ENCODE measurements around the gene FKBP15. TPM values are rescaled to one million over a fixed set of nuclear protein-coding genes. Genes with fewer than 3 reads are reported as not detected.

Gene FKBP15
- total RNA-seq, 1 donor from 2014 or later = 26.4 TPM

GRCh38 chr9:113163001-113163400 lies 58.1 kb downstream of the FKBP15 start:
- H3K4me3 ChIP-seq (ENCODE audit: insufficient read depth, low read depth, low read length) = no peak overlapping the region
- Mint-ChIP-seq H3K9me3 (ENCODE audit: unreplicated experiment) (no peaks in the 10 kb centered on the region), H3K36me3 (ENCODE audit: low read depth, unreplicated experiment) (peaks cover 42% of the 10 kb centered on the region), H3K27ac (ENCODE audit: unreplicated experiment) (no peak overlapping the region), H3K4me1 (ENCODE audit: low read depth, unreplicated experiment) (peaks cover 10% of the 10 kb centered on the region), H3K4me3 (ENCODE audit: unreplicated experiment) (no peak overlapping the region), H3K27me3 (ENCODE audit: low read depth, unreplicated experiment) (no peaks in the 10 kb centered on the region)
- TF ChIP-seq, protein P1, sequence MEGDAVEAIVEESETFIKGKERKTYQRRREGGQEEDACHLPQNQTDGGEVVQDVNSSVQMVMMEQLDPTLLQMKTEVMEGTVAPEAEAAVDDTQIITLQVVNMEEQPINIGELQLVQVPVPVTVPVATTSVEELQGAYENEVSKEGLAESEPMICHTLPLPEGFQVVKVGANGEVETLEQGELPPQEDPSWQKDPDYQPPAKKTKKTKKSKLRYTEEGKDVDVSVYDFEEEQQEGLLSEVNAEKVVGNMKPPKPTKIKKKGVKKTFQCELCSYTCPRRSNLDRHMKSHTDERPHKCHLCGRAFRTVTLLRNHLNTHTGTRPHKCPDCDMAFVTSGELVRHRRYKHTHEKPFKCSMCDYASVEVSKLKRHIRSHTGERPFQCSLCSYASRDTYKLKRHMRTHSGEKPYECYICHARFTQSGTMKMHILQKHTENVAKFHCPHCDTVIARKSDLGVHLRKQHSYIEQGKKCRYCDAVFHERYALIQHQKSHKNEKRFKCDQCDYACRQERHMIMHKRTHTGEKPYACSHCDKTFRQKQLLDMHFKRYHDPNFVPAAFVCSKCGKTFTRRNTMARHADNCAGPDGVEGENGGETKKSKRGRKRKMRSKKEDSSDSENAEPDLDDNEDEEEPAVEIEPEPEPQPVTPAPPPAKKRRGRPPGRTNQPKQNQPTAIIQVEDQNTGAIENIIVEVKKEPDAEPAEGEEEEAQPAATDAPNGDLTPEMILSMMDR (IDR thresholded peaks at IDR 0.05; ENCODE audit: insufficient read depth, low read depth, low read length) = no peak
- TF ChIP-seq EZH2 (IDR thresholded peaks at IDR 0.05; ENCODE audit: insufficient read depth, low read length) = no peak
- H3K79me2 ChIP-seq (ENCODE audit: insufficient read depth, low read length) = no peaks in the 10 kb centered on the region
- no peak overlapping the region for H3K27ac ChIP-seq (ENCODE audit: low read depth, low read length)
- DNase-seq (ENCODE audit: low read depth) (no peak), FAIRE-seq (no peak)
- H3K4me1 ChIP-seq (ENCODE audit: insufficient read depth, low read length) = peaks cover 11% of the 10 kb centered on the region
- no peak overlapping the region for H2AFZ ChIP-seq (ENCODE audit: low read depth, low read length)
- H3K9ac ChIP-seq (ENCODE audit: low read length) = no peak overlapping the region
- no peaks in the 10 kb centered on the region for H3K9me3 ChIP-seq (ENCODE audit: insufficient read depth, low read depth, low read length)
- H3K36me3 ChIP-seq (ENCODE audit: insufficient read depth, low read length) = peaks cover 18% of the 10 kb centered on the region
- H3K4me2 ChIP-seq (ENCODE audit: low read length) = no peak overlapping the region
- no peaks in the 10 kb centered on the region for H3K27me3 ChIP-seq (ENCODE audit: insufficient read depth, low read length)
- H4K20me1 ChIP-seq (ENCODE audit: insufficient read depth, low read length) = peaks cover 6% of the 10 kb centered on the region

DNA sequence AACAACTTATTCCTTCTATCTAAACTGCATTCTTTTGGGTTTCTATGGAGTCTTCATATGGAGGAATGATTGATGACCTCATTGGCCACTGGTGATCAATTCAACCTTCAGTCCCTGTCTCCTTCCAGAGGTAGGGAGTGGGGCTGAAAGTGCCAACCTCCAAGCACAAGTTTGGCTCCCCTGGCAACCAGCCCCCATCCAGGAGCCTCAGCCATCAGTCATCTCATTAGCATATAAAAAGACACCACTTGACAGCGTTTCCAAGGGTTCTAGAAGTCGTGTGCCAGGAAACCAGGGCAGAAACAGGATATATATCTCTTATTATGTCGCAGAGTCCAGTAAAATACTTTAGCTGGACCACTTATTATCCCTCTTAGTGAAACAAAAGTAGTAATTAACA lies 60.5 kb downstream of the FKBP15 start:
- Histone ChIP-seq H4K20me1 (ENCODE audit: insufficient read depth, low read length) (peaks cover 3% of the 10 kb centered on the region), H3K4me3 (ENCODE audit: insufficient read depth, low read depth, low read length) (no peak overlapping the region), H3K4me1 (ENCODE audit: insufficient read depth, low read length) (peaks cover 11% of the 10 kb centered on the region), H3K9me3 (ENCODE audit: insufficient read depth, low read depth, low read length) (no peaks in the 10 kb centered on the region), H3K79me2 (ENCODE audit: insufficient read depth, low read length) (no peaks in the 10 kb centered on the region), H3K27ac (ENCODE audit: low read depth, low read length) (no peak overlapping the region), H2AFZ (ENCODE audit: low read depth, low read length) (no peak overlapping the region), H3K9ac (ENCODE audit: low read length) (no peak overlapping the region), H3K27me3 (ENCODE audit: insufficient read depth, low read length) (no peaks in the 10 kb centered on the region), H3K36me3 (ENCODE audit: insufficient read depth, low read length) (peaks cover 7% of the 10 kb centered on the region), H3K4me2 (ENCODE audit: low read length) (no peak overlapping the region)
- H3K27ac Mint-ChIP-seq (ENCODE audit: unreplicated experiment) = no peak overlapping the region
- H3K9me3 Mint-ChIP-seq (ENCODE audit: unreplicated experiment) = no peaks in the 10 kb centered on the region
- H3K4me3 Mint-ChIP-seq (ENCODE audit: unreplicated experiment) = no peak overlapping the region
- no peak for DNase-seq (ENCODE audit: low read depth)
- FAIRE-seq = no peak
- TF ChIP-seq, protein P1 (IDR thresholded peaks at IDR 0.05; ENCODE audit: insufficient read depth, low read depth, low read length) = no peak
- TF ChIP-seq EZH2 (IDR thresholded peaks at IDR 0.05; ENCODE audit: insufficient read depth, low read length) = no peak
- peaks cover 42% of the 10 kb centered on the region for H3K36me3 Mint-ChIP-seq (ENCODE audit: low read depth, unreplicated experiment)
- peaks cover 18% of the 10 kb centered on the region for H3K4me1 Mint-ChIP-seq (ENCODE audit: low read depth, unreplicated experiment)
- no peaks in the 10 kb centered on the region for H3K27me3 Mint-ChIP-seq (ENCODE audit: low read depth, unreplicated experiment)

DNA sequence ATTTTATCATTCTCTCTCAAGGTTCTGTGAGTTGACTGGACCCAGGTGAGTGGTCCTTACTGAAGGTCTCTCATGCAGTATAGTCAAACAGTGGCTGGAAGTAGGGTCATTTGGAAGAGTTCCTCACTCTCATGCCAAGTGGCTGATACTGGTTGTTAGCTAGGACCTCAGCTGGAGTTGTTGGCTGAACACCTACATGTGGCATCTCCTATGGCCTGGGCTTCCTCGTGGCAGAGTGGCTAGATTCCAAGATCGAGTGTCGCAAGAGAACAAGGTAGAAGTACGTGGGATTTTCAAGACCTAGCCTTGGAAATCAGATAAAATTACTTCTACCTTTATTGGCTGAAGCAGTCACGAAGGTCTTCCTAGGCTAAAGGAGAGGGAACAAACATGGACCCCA lies 62.6 kb downstream of the FKBP15 start:
- TF ChIP-seq, protein P1 (IDR thresholded peaks at IDR 0.05; ENCODE audit: insufficient read depth, low read depth, low read length) = no peak
- TF ChIP-seq EZH2 (IDR thresholded peaks at IDR 0.05; ENCODE audit: insufficient read depth, low read length) = no peak
- H3K9me3 ChIP-seq (ENCODE audit: insufficient read depth, low read depth, low read length) = no peaks in the 10 kb centered on the region
- no peaks in the 10 kb centered on the region for H3K27me3 ChIP-seq (ENCODE audit: insufficient read depth, low read length)
- H3K4me1 ChIP-seq (ENCODE audit: insufficient read depth, low read length) = peaks cover 8% of the 10 kb centered on the region
- Mint-ChIP-seq H3K9me3 (ENCODE audit: unreplicated experiment) (no peaks in the 10 kb centered on the region), H3K4me3 (ENCODE audit: unreplicated experiment) (no peak overlapping the region), H3K27me3 (ENCODE audit: low read depth, unreplicated experiment) (no peaks in the 10 kb centered on the region), H3K4me1 (ENCODE audit: low read depth, unreplicated experiment) (peaks cover 15% of the 10 kb centered on the region), H3K27ac (ENCODE audit: unreplicated experiment) (no peak overlapping the region), H3K36me3 (ENCODE audit: low read depth, unreplicated experiment) (peaks cover 32% of the 10 kb centered on the region)
- no peaks in the 10 kb centered on the region for H3K79me2 ChIP-seq (ENCODE audit: insufficient read depth, low read length)
- H3K36me3 ChIP-seq (ENCODE audit: insufficient read depth, low read length) = peaks cover 2% of the 10 kb centered on the region
- no peak overlapping the region for H2AFZ ChIP-seq (ENCODE audit: low read depth, low read length)
- no peak overlapping the region for H3K27ac ChIP-seq (ENCODE audit: low read depth, low read length)
- H3K4me3 ChIP-seq (ENCODE audit: insufficient read depth, low read depth, low read length) = no peak overlapping the region
- H3K9ac ChIP-seq (ENCODE audit: low read length) = no peak overlapping the region
- H4K20me1 ChIP-seq (ENCODE audit: insufficient read depth, low read length) = peaks cover 8% of the 10 kb centered on the region
- no peak overlapping the region for H3K4me2 ChIP-seq (ENCODE audit: low read length)
- no peak for DNase-seq (ENCODE audit: low read depth)
- FAIRE-seq = peak; percentile 37

Data from astrocyte (in vitro differentiated cells and primary cell).